Natural killer cell (primary cell): Measurements from ENCODE around the gene MMP24OS. TPM values are rescaled to one million over a fixed set of nuclear protein-coding genes. Genes with fewer than 3 reads are reported as not detected.
"Not testable (repeated sequence)": the region's sequence is repeated elsewhere in the genome, so short reads cannot be mapped to it uniquely, and the experiment has no call there.

Source experiments
- ATAC-seq, 3 donors: fragments of 150-1000 bp in 2 of 3; fragments of 200-7000 bp in 1 of 3; cut with Tn5 transposase; 1 replicate in 1 of 3; 2 replicates in 2 of 3; pipeline ENCODE4 v1.10.0; 2021; ENCODE audit warnings: mild to moderate bottlenecking in 2 of 3, moderate library complexity in 2 of 3
- DNase-seq, 2 donors: peaks; one replicate each; pipeline versions ENCODE4 v3.0.0 to v3.0.0-alpha.2; 2013 to 2021; ENCODE audit warnings: mixed read lengths in 1 of 2
- H3K27ac ChIP-seq: one replicate; pipeline ENCODE4 v1.5.1; 2013; ENCODE audit warnings: mild to moderate bottlenecking, low read length
- H3K27me3 ChIP-seq: one replicate; pipeline ENCODE4 v1.6.1; 2013; ENCODE audit warnings: low read length; ENCODE audit not compliant: control insufficient read depth, insufficient read depth
- H3K36me3 ChIP-seq: one replicate; pipeline ENCODE4 v1.6.1; 2013; ENCODE audit warnings: low read length; ENCODE audit not compliant: control insufficient read depth, insufficient read depth
- H3K4me1 ChIP-seq: one replicate; pipeline ENCODE4 v1.6.1; 2013; ENCODE audit warnings: low read length; ENCODE audit not compliant: control insufficient read depth, insufficient read depth
- H3K4me3 ChIP-seq: one replicate; pipeline ENCODE4 v1.5.1; 2013; ENCODE audit warnings: low read length
- H3K9me3 ChIP-seq: one replicate; pipeline ENCODE4 v1.6.1; 2013; ENCODE audit warnings: low read length; ENCODE audit not compliant: control insufficient read depth, insufficient read depth
- H3K27ac Mint-ChIP-seq, 2 donors: one replicate each; pipeline ENCODE4 v1.8.0; 2022; ENCODE audit warnings: mild to moderate bottlenecking in 2 of 2, mixed read lengths in 2 of 2, moderate library complexity in 1 of 2
- H3K27me3 Mint-ChIP-seq, 2 donors: one replicate each; pipeline ENCODE4 v1.8.0; 2022; ENCODE audit warnings: low read depth in 2 of 2, mixed read lengths in 2 of 2
- H3K36me3 Mint-ChIP-seq: one replicate; pipeline ENCODE4 v1.8.0; 2022; ENCODE audit warnings: mixed read lengths
- H3K4me1 Mint-ChIP-seq, 2 donors: one replicate each; pipeline ENCODE4 v1.8.0; 2022; ENCODE audit warnings: mixed read lengths in 2 of 2
- H3K4me3 Mint-ChIP-seq: one replicate; pipeline ENCODE4 v1.8.0; 2022; ENCODE audit warnings: mild to moderate bottlenecking, moderate library complexity, mixed read lengths
- H3K9me3 Mint-ChIP-seq, 2 donors: one replicate each; pipeline ENCODE4 v1.8.0; 2022; ENCODE audit warnings: mixed read lengths in 2 of 2
- CTCF ChIP-seq: fragments of 200-600 bp; IDR thresholded peaks from one replicate; pipeline ENCODE4 v1.8.0; 2022; ENCODE audit warnings: antibody characterized with exemption
- WGBS: methylation state at CpG from one replicate; pipeline ENCODE4 v1.1.7; 2013; ENCODE audit warnings: missing lambda C conversion rate; ENCODE audit not compliant: insufficient coverage; 5-methylcytosine and 5-hydroxymethylcytosine counted together
- intact Hi-C: fragments of 100-400 bp; cut with micrococcal nuclease; formaldehyde crosslinking; loops from one replicate; pipeline ENCODE4 v1.14.2; 2022
- total RNA-seq, 4 donors: library from RNA; stranded (reverse); fragments of 120-200 nt in 1 of 4; gene quantifications; one replicate each; pipeline versions ENCODE4 v1.2.3 to v1.2.4, GENCODE V29; 2013 to 2022

The MMP24OS gene
- total RNA-seq, 3 donors from 2014 or later (not counting 1 experiment from before 2014, with no cell fraction given): 76.5 to 92.7 (median 86.6) TPM

- ATAC-seq: no peak
- no peak for TF ChIP-seq CTCF
- Mint-ChIP-seq H3K27ac (peak overlapping the region in 1 of 2 donors; percentile 48), H3K9me3 (no peaks in the 10 kb centered on the region), H3K27me3 (no peaks in the 10 kb centered on the region), H3K36me3 (no peaks in the 10 kb centered on the region), H3K4me3 (no peak overlapping the region), H3K4me1 (peaks cover 14 to 29% of the 10 kb centered on the region in 2 donors)
- Histone ChIP-seq H3K27ac (no peak overlapping the region), H3K27me3 (no peaks in the 10 kb centered on the region), H3K36me3 (no peaks in the 10 kb centered on the region), H3K9me3 (no peaks in the 10 kb centered on the region), H3K4me3 (no peak overlapping the region), H3K4me1 (peaks cover 9% of the 10 kb centered on the region)
- DNase-seq: no peak
- WGBS: 92% methylated on average over 5 of the region's 5 CpGs
- intact Hi-C loops: no loop called here
Measured at GRCh38 chr20:35317416-35318210, 39.7 kb upstream of the MMP24OS start.

- Histone ChIP-seq H3K9me3 (no peaks in the 10 kb centered on the region), H3K36me3 (no peaks in the 10 kb centered on the region), H3K4me1 (peaks cover 9% of the 10 kb centered on the region), H3K27ac (no peak overlapping the region), H3K4me3 (no peak overlapping the region), H3K27me3 (no peaks in the 10 kb centered on the region)
- no peak for DNase-seq
- WGBS: 94% methylated on average over 2 of the region's 2 CpGs
- H3K27ac Mint-ChIP-seq: peak overlapping the region; percentile 21 to 78
- intact Hi-C loops: no loop called here
- peaks cover 14 to 34% of the 10 kb centered on the region in 2 donors for H3K4me1 Mint-ChIP-seq
- no peaks in the 10 kb centered on the region for H3K27me3 Mint-ChIP-seq
- no peaks in the 10 kb centered on the region for H3K36me3 Mint-ChIP-seq
- no peak for TF ChIP-seq CTCF
- ATAC-seq: no peak
- no peak overlapping the region for H3K4me3 Mint-ChIP-seq
- no peaks in the 10 kb centered on the region for H3K9me3 Mint-ChIP-seq
Measured at GRCh38 chr20:35316086-35316485, 38.2 kb upstream of the MMP24OS start.

GRCh38 chr20:35315632-35316020 is 37.7 kb upstream of the MMP24OS start:
- peak overlapping the region; percentile 50 to 78 for H3K27ac Mint-ChIP-seq
- intact Hi-C loops, H3K4me3 ChIP-seq, H3K9me3 Mint-ChIP-seq, H3K27ac ChIP-seq, H3K36me3 Mint-ChIP-seq, H3K9me3 ChIP-seq, H3K4me1 ChIP-seq, DNase-seq, H3K36me3 ChIP-seq, H3K4me3 Mint-ChIP-seq, ATAC-seq, H3K27me3 ChIP-seq, H3K27me3 Mint-ChIP-seq: not testable (repeated sequence)
- WGBS: 97% methylated on average over 7 of the region's 7 CpGs
- peaks cover 14 to 34% of the 10 kb centered on the region in 2 donors for H3K4me1 Mint-ChIP-seq

- Mint-ChIP-seq H3K4me3 (peak overlapping the region; percentile 26), H3K36me3 (no peaks in the 10 kb centered on the region), H3K27ac (peak overlapping the region; percentile 50 to 78), H3K4me1 (peaks cover 14 to 34% of the 10 kb centered on the region in 2 donors), H3K9me3 (no peaks in the 10 kb centered on the region), H3K27me3 (no peaks in the 10 kb centered on the region)
- DNase-seq: no peak
- TF ChIP-seq CTCF: no peak
- H3K4me3 ChIP-seq: no peak overlapping the region
- H3K4me1 ChIP-seq: peaks cover 9% of the 10 kb centered on the region
- H3K27me3 ChIP-seq: no peaks in the 10 kb centered on the region
- ATAC-seq: peak; percentile 56 to 73 (median 69)
- H3K36me3 ChIP-seq: no peaks in the 10 kb centered on the region
- intact Hi-C loops: no loop called here
- H3K27ac ChIP-seq: no peak overlapping the region
- no peaks in the 10 kb centered on the region for H3K9me3 ChIP-seq
- WGBS: 52% methylated on average over 3 of the region's 3 CpGs
Measured at GRCh38 chr20:35314816-35315631, 37.1 kb upstream of the MMP24OS start.
